Measurements from ENCODE around the gene RIMOC1. TPM values are rescaled to one million over a fixed set of nuclear protein-coding genes. Genes with fewer than 3 reads are reported as not detected.

Gene RIMOC1
- total and polyA plus RNA-seq, 2 of the 8 experiments (the other 6 are each of a cell fraction or from before 2014, with no cell fraction given), result 20.6 to 35.1 TPM

GRCh38 chr5:41925555-41925951, 21.4 kb downstream of the RIMOC1 start:
- H3K56ac ChIP-seq (replicated peaks; ENCODE audit: insufficient read length, low read depth, low read length), result no peak overlapping the region
- H3K9me3 ChIP-seq (ENCODE audit: insufficient read depth in 2 of 2, low read depth in 1 of 2, low read length in 1 of 2), result no peaks in the 10 kb centered on the region
- WGBS, 2 experiments (ENCODE audit: extremely low coverage in 1 of 2, insufficient coverage in 1 of 2, insufficient read length in 1 of 2, insufficient replicate concordance in 2 of 2, low coverage in 1 of 2, low lambda C conversion rate in 2 of 2, missing lambda C conversion rate in 1 of 2), result 57% methylated on average over 18 of the region's 18 CpGs; no CpG with 5 or more reads in 1 of the 2 experiments
- peak overlapping the region in 3 of 4 experiments; percentile 35 to 70 (median 63); a peak in 3 of 7 replicates for H3K9ac ChIP-seq (replicated peaks in 1 of 4; ENCODE audit: extremely low read depth in 1 of 4, low read depth in 3 of 4, low read length in 3 of 4)
- H3K79me1 ChIP-seq (ENCODE audit: low read depth, low read length), result no peaks in the 10 kb centered on the region
- no peak overlapping the region for H4K91ac ChIP-seq (replicated peaks; ENCODE audit: insufficient read length, low read length)
- H3K23ac ChIP-seq (ENCODE audit: insufficient read length), result no peak overlapping the region
- H3K36me3 ChIP-seq (ENCODE audit: control insufficient read depth in 2 of 4, insufficient read depth in 4 of 4, low read length in 3 of 4), result peaks cover 0 to 3% (median 0%) of the 10 kb centered on the region in 4 experiments; a peak in 1 of 8 replicates
- CTCF ChIA-PET (ENCODE audit: partially characterized antibody), result interaction anchor here (0.5 to 2.0 kb wide), 5 partner anchors 16 to 131 kb away, joined by 3 to 17 read pairs (median 4); no protein-coding TSS in a partner anchor
- no peaks in the 10 kb centered on the region for H3K27me3 ChIP-seq (replicated peaks in 1 of 4; ENCODE audit: control insufficient read depth in 3 of 4, extremely low read depth in 1 of 4, insufficient read depth in 3 of 4, low read length in 3 of 4)
- peak overlapping the region; percentile 73 for H2AFZ ChIP-seq (ENCODE audit: low read length)
- H2AK5ac ChIP-seq (ENCODE audit: low read depth, low read length), result no peak overlapping the region
- H3K79me2 ChIP-seq (ENCODE audit: control insufficient read depth in 1 of 2, insufficient read depth in 2 of 2, low read length in 2 of 2), result no peaks in the 10 kb centered on the region
- H4K5ac ChIP-seq (ENCODE audit: insufficient read length, low read depth, low read length), result no peak overlapping the region
- H4K20me1 ChIP-seq (replicated peaks in 1 of 2; ENCODE audit: control insufficient read depth in 1 of 2, insufficient read depth in 2 of 2, low read length in 2 of 2), result no peaks in the 10 kb centered on the region
- no peak overlapping the region for H3K18ac ChIP-seq (ENCODE audit: extremely low read depth, low read length)
- H2BK20ac ChIP-seq (ENCODE audit: low read length), result no peak overlapping the region
- peaks cover 3% of the 10 kb centered on the region; the same call in 1 of the 2 replicates for H3K23me2 ChIP-seq (ENCODE audit: low read depth, low read length)
- H3K4ac ChIP-seq (replicated peaks; ENCODE audit: insufficient read length, low read depth, low read length), result no peak overlapping the region
- FAIRE-seq, result no peak
- H2BK120ac ChIP-seq (replicated peaks; ENCODE audit: low read depth, low read length), result no peak overlapping the region
- peak overlapping the region; percentile 25 to 70 (median 68) for H3K4me3 ChIP-seq (ENCODE audit: extremely low read depth in 1 of 4, insufficient read depth in 2 of 4, low read depth in 3 of 4, low read length in 4 of 4)
- peak overlapping the region; percentile 42 to 79 for H3K4me2 ChIP-seq (ENCODE audit: insufficient read depth in 1 of 2, low read depth in 2 of 2, low read length in 2 of 2)
- POLR2A ChIA-PET (ENCODE audit: partially characterized antibody), result interaction anchor here (1.1 to 2.1 kb wide), 2 partner anchors 10 to 21 kb away, joined by 5 to 6 read pairs; partner anchors contain the start of gene RIMOC1
- H4K8ac ChIP-seq (ENCODE audit: extremely low read depth, insufficient read depth, low read length), result peak overlapping the region; percentile 95
- TF ChIP-seq RXRA (IDR thresholded peaks at IDR 0.05; ENCODE audit: insufficient read depth, low read depth, low read length) (no peak), ASH2L (IDR thresholded peaks at IDR 0.05; ENCODE audit: low read length) (peak; percentile 12), CBX8 (IDR thresholded peaks at IDR 0.05; ENCODE audit: borderline replicate concordance, low read depth, low read length) (no peak), HDAC2 (IDR thresholded peaks at IDR 0.05; ENCODE audit: borderline replicate concordance in 1 of 2, low read depth in 2 of 2, low read length in 2 of 2) (0 out of 4 replicates have a peak, but pooled peaks of 1 of the 2 experiments have one; percentile 3), SIRT6 (IDR thresholded peaks at IDR 0.05; ENCODE audit: low read length) (no peak)
- no peak overlapping the region for H2BK5ac ChIP-seq (ENCODE audit: low read depth, low read length)
- no peak overlapping the region for H3K14ac ChIP-seq (ENCODE audit: insufficient read length)
- no peak overlapping the region for H2BK15ac ChIP-seq (ENCODE audit: low read length)
- no peak overlapping the region for H2BK12ac ChIP-seq (ENCODE audit: low read depth, low read length)
- DNase-seq (ENCODE audit: low read depth in 1 of 2, low spot score in 2 of 2), result peak in 1 of 2 experiments; percentile 47
- H3K4me1 ChIP-seq (replicated peaks in 1 of 4; ENCODE audit: control insufficient read depth in 3 of 4, insufficient read depth in 4 of 4, low read length in 3 of 4), result peaks cover 0 to 3% (median 0%) of the 10 kb centered on the region in 4 experiments; a peak in 2 of 7 replicates
- H3K27ac ChIP-seq (ENCODE audit: low read depth, low read length), result peak overlapping the region; percentile 21; the same call in 1 of the 2 replicates

All from H1 (cell line).